GM19468 (cell line): ENCODE data around the gene CNTN4.

Experiments
- ATAC-seq: cut with Tn5 transposase; IDR thresholded peaks from one replicate; pipeline ENCODE4 v1.9.1; 2021; ENCODE audit warnings: mild to moderate bottlenecking, moderate library complexity, moderate number of reproducible peaks; ENCODE audit not compliant: unreplicated experiment; ENCODE audit errors: extremely low read depth

The CNTN4 gene

GRCh38 chr3:2929574-2929973 lies 830.9 kb downstream of the CNTN4 start:
- ATAC-seq: no peak

GRCh38 chr3:2931265-2931664 lies 832.6 kb downstream of the CNTN4 start:
- ATAC-seq: no peak

GRCh38 chr3:2934541-2934940 lies 835.9 kb downstream of the CNTN4 start:
- no peak for ATAC-seq

- no peak for ATAC-seq
These were observed 838.4 kb downstream of the CNTN4 start for GRCh38 chr3:2937055-2937454.

- no peak for ATAC-seq
These were observed 838.9 kb downstream of the CNTN4 start for GRCh38 chr3:2937592-2937991.

GRCh38 chr3:2938711-2939110 lies 840.0 kb downstream of the CNTN4 start:
- ATAC-seq: no peak

- no peak for ATAC-seq
These were observed 841.4 kb downstream of the CNTN4 start for GRCh38 chr3:2940062-2940461.

GRCh38 chr3:2944628-2945027 lies 846.0 kb downstream of the CNTN4 start:
- ATAC-seq: peak; percentile 93

GRCh38 chr3:2945121-2945520 lies 846.5 kb downstream of the CNTN4 start:
- no peak for ATAC-seq

GRCh38 chr3:2947536-2947935 lies 848.9 kb downstream of the CNTN4 start:
- ATAC-seq: no peak

- ATAC-seq: no peak
These were observed 850.2 kb downstream of the CNTN4 start for GRCh38 chr3:2948882-2949281.

- no peak for ATAC-seq
These were observed 851.5 kb downstream of the CNTN4 start for GRCh38 chr3:2950159-2950558.

GRCh38 chr3:2957115-2957514 lies 858.4 kb downstream of the CNTN4 start:
- ATAC-seq: no peak

GRCh38 chr3:2958551-2958950 lies 859.9 kb downstream of the CNTN4 start:
- no peak for ATAC-seq

GRCh38 chr3:2961576-2961975 lies 862.9 kb downstream of the CNTN4 start:
- ATAC-seq: no peak

- ATAC-seq: no peak
These were observed 869.2 kb downstream of the CNTN4 start for GRCh38 chr3:2967871-2968270.

- no peak for ATAC-seq
These were observed 869.8 kb downstream of the CNTN4 start for GRCh38 chr3:2968475-2968874.

GRCh38 chr3:2976212-2976611 lies 877.5 kb downstream of the CNTN4 start:
- no peak for ATAC-seq

GRCh38 chr3:2976796-2977195 lies 878.1 kb downstream of the CNTN4 start:
- ATAC-seq: no peak

GRCh38 chr3:2978977-2979732 lies 880.5 kb downstream of the CNTN4 start:
- ATAC-seq: no peak

- no peak for ATAC-seq
These were observed 885.6 kb downstream of the CNTN4 start for GRCh38 chr3:2984005-2984830.

- no peak for ATAC-seq
These were observed 886.2 kb downstream of the CNTN4 start for GRCh38 chr3:2984831-2985220.
